HG03025 (cell line): ENCODE results near the gene RNGTT.
A peak's percentile ranks its signal among the peaks of the same experiment; 100 is the strongest.

Source experiments
- ATAC-seq: cut with Tn5 transposase; IDR thresholded peaks from one replicate; pipeline ENCODE4 v1.9.1; 2021; ENCODE audit warnings: mild to moderate bottlenecking, moderate library complexity; ENCODE audit not compliant: unreplicated experiment, low FRiP score

The RNGTT gene

DNA sequence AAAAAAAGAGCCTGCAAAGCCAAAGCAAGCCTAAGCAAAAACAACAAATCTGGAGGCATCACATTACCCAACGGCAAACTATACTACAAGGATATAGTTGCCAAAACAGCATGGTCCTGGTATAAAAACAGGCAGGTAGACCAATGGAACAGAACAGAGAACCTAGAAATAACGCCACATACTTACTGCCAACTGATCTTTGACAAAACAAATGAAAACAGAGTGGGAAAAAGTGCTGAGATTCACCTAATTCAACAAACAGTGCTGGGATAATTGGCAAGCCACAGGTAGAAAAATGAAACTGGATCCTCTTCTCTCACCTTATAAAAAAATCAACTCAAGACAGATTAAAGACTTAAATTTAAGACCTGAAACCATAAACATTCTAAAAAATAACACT lies 291.8 kb downstream of the RNGTT start:
- no peak for ATAC-seq

DNA sequence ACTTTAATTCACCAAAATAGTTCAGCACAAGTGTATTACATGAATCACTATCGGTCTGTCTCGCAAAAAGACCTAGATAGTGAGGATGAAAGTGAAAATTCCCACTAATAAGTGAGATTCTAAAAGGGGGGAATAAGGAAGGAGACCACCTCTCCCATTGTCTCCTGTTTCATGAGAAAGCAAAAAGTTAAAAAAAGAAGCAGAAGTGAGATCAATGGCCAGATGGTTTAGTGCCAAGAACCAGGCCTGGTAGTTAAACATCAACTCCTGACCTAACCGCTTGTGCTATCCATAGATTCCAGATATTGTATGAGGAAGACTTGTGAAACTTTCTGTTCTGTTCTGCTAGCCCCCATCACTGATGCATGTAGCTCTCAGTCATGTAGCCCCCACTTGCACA lies 293.0 kb downstream of the RNGTT start:
- no peak for ATAC-seq

DNA sequence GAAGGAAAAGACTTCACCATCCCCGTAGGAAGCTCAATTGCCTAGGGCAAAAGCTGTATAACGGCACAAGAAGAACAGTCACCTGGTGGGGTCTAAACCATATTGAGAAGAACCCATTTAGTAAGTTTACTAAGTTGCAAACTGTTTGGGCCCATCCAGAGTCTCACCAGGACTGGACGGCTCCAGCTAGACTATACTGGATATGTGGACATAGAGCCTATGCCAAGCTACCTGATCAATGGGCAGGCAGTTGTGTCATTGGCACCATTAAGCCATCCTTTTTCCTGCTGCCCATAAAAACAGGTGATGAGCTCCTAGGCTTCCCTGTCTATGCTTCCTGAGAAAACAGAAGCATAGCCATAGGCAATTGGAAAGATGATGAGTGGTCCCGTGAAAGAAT lies 293.9 kb downstream of the RNGTT start:
- ATAC-seq, result no peak

DNA sequence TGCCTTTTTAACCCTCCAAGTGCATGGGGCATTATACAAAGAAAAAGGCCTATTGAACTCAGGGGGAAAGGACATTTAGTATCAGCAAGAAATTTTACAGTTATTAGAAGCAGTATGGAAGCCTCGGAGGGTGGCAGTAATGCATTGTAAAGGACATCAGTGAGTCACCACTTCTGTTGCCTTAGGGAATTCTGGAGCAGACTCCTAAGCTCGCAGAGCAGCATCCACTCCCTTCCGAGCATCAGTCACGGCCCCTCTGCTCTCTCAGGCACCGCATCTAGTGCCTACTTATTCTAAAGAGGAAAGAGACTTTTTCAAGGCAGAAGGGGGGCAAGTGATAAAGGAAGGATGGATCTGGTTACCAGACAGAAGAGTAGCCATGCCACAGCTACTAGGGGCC lies 296.5 kb downstream of the RNGTT start:
- ATAC-seq, result no peak

DNA sequence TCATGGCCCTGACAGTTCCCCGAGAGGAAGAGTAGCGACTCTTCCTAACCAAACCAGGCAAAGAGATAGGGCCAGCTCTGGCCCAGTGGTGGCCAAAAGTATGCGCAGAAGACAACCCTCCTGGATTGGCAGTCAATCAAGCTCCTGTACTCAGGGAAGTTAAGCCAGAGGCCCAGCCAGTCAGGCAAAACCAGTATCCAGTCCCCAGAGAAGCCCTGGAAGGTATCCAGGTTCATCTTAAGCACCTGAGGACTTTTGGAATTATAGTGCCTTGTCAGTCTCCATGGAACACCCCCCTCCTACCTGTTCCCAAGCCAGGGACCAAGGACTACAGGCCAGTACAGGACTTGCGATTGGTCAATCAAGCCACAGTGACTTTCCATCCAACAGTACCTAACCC lies 298.3 kb downstream of the RNGTT start:
- no peak for ATAC-seq

DNA sequence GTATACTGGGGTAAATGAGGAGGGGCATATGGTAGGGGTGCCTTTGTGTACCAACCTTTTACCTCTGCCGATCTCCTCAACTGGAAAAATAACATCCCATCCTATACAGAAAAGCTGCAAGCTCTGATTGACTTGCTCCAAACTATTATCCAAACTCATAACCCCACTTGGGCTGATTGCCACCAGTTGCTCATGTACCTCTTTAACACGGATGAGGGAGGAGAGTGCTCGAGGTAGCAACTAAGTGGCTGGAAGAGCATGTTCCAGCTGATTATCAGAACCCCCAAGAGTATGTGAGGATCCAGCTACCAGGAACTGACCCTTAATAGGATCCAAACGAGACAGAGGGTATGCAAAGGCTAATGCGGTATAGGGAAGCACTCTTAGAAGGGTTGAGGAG lies 299.6 kb downstream of the RNGTT start:
- no peak for ATAC-seq

DNA sequence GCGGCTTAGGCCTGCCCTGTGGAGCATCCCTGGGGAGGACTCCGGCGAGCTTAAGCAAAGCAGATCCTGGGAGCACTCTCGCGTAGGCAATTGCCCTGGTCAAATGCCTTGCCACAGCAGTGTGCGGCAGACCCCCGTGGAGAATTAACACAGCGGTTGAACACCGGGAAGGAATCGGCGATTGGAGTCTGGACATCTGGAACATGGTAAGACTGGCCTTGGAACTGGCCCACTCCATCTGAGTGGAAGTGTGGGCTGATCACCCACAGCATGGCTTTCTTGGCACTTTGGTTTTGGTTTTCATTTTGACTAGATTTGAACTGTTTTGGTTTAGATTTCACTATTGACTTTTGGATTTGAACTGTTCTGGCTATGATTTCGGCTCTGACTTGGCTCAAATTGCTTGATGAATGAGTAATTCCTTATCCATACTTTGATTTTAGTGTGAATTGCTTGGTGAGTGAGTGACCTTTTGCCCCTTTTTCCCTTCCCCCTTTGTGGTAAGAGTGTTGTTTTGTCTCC lies 300.7 kb downstream of the RNGTT start:
- ATAC-seq, result no peak

DNA sequence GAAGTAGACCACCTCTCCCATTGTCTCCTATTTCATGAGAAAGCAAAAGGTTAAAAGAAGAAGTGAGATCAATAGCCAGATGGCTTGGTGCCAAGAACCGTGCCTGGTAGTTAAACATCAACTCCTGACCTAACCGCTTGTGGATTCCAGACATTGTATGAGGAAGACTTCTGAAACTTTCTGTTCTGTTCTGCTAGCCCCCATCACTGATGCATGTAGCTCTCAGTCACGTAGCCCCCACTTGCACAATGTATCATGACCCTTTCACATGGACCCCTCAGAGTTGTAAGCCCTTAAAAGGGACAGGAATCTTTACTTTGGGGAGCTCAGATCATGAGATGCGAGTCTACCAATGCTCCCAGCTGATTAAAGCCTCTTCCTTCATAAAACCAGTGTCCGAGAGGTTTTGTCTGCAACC lies 301.2 kb downstream of the RNGTT start:
- ATAC-seq, result no peak

DNA sequence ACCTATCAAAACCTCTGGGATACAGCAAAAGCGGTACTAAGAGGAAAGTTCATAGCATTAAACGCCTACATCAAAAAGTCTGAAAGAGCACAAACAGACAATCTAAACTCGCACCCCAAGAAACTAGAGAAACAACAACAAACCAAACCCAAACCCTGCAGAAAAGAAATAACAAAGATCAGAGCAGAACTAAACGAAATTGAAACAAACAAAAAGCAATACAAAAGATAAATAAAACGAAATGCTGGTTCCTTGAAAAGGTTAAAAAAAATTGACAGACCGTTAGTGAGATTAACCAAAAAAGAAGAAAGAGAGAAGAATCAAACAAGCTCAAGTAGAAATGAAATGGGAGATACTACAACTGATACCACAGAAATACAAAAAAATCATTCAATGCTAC lies 302.3 kb downstream of the RNGTT start:
- ATAC-seq, result no peak

DNA sequence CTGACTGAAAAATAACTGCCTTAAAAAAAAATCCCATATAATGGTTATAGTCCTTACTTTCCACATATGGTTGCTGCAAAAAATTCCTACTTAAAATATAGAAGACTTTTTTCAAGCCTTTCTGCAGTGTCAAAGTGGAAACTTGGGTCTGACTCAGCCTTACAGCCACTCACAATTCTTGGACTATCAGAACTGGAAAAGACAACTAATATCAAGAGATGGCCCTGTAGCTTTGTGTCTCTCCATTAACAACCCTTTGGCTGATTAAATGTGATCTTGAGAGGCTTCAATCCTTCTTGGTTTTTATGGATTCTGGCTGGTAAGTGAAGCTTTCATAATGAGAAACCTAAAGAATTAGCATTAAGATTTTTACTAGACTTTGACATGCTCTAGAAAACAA lies 307.8 kb downstream of the RNGTT start:
- no peak for ATAC-seq

DNA sequence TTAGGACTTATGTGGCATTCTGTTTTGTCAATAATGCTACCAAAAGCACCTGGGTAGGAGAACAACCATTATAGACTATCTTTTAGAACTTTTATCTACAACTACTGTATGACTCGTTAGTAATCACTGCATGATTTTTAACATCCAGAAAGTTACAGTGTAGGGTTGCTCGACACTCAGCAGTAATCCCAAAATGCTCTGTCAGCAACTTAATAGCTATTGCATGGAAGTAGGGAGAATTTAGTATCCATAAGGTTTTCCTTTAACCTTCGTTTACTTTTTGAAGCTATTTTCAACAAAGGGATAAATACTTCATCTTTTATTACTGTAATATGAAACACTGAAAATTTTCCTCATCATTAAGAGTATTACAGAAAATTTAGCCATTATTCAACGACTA lies 309.5 kb downstream of the RNGTT start:
- no peak for ATAC-seq

DNA sequence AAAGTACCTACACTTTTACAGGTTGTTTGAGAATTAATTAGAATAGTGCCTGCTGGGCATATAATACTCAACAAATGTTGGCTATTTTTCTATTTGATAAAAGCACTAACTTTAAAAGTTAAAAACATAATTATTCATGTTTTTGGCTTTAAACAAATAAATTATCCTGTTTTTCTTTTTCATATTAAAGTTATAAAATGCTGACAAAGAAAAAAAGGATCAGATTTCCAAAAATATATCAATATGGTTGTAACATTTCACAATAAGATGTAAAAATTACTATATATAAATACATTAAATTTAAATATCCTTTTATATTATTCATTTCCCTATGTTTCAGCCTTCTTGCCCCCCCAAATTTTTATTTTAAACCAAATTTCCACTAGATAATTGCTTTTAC lies 312.0 kb downstream of the RNGTT start:
- no peak for ATAC-seq

DNA sequence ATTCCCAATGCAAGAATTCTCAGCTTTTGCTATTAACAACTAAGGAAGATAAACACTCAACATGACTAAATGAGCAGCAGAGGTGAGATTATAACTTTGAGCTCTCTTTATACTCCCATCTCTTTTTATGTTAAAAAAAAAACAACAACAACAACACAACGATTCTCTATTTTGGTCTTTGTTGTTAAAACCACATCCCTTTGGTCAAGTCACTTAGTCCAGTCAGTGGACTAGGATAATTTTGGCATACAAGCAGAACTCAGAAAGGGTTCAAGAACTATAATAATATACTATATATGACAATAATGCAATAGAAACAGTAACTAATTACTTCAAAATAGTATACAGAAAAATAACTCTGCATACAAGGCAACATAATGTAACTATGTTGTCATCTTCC lies 312.4 kb downstream of the RNGTT start:
- ATAC-seq, result no peak

DNA sequence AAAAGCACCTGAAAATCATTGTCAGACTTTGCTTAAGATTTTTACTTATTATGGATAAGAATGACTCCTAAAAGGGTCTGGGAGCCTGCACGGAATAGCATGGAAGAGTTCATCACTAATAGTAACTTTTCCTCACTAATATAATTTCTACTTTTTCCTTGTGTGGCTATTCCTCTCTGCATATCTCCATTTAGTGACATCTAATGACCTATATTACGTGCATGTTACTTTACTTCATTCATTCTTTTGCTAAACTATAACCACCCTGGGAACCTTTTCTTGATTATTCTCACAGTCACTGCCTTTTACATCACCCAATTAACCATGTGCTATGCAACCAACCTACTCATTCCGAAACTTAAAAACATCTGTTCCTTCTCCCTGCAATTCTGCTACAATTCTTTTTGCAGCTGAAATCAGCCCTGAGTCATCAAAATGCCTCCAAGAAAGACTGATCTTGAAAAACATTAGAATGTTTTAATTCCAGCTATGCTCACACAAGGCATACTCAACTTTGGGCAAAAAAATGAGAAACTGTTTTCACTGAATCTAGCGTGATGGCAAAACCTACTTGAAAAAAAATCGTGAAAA lies 313.3 kb downstream of the RNGTT start:
- ATAC-seq, result peak; percentile 90

DNA sequence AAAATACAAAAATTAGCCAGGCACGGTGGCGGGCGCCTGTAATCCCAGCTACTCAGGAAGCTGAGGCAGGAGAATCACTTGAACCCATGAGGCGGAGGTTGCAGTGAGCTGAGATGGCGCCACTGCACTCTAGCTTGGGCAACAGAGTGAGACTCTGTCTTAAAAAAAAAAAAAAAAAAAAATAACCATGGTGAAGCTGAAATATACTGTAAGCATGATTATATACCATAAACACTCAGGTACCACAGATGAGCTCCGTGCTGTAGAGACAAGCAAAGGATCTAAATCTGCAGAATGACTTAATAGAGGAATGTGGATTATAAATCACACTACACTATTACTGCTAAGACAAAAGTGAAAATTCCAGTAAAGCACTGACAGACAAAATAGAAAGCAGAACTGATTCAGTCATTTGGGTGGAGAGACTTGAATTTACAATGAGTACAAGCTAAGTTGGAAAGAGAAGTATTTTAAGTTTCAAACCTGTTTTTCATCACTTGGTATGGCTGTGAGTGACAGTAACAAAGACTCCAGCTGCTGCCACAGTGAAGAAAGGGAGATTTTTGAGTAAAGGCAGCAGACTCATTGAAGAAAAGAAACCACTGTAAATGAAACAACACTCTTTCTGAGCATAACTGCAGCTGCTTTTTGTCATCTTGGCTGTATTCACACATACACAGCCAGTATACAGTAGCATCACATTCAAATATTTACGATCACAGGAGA lies 322.1 kb downstream of the RNGTT start:
- ATAC-seq, result peak; percentile 94

DNA sequence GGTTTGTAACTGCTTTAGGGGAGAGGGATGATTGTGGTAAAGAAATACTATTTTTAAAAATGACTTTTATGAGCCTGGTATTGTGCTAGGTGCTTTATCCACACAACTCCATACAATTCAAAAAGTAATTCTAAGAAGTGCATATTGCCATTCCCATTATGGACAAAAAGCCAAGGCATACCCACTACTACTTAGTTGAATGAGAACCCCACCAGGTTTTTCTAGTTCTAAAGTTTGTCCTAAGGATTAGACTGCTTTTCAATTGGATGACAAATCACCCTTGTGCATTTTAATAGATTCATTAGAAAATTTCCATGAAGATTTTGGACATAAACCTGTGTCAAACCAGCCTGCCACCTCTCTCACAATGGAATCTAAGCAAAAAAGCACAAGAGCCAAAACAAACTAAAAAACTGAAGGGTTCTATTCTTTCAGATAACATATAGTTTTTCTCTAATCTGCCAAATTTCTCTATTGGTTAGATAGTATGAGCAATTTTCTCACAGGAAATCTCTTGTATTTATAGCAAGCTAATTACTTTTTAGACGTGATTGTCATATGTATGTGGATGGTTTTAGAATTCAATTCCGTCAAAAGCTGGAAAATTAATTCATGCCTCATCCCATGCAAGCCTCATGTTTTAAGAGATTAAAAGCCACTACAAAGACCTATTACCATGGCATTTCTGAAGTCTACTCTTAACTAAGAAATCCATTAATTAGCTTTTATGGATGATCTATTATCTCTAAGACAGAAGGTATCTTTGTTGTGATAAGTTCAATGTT lies 325.5 kb downstream of the RNGTT start:
- no peak for ATAC-seq

DNA sequence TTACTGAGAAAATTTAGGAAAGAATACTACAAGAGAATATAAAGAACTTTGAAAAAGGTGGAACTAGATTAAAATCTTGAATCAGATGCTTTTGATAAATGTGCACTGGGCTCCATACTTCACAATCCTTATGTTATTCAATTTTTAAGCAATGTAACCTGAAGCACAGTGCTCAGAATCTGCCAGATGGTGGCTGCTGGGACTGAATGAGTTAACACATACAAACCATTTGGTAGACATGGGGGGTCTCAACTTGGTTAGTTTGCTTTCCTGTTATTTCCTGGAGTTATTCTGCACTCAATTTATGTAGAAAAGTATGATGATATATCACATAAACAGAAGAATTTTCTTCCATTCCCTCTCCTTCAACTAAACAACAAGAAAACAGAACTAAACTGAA lies 326.5 kb downstream of the RNGTT start:
- ATAC-seq, result no peak

DNA sequence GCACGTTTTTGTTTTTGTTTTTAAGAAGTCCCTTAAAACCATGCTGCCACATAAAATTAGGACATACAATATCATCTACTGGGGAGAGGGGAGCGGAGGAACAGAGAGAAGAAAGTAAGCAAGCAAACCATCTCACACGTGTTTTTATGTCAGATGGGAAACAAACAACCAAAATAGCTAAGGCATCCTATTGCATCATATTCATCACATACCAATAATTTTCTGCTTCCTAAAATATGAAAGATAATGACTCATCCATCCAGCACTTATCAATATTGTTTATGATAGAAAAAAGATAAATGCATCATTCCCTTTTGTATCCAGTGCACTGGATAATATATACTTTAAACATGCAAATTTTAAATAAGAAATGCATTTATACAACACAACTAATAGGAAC lies 329.6 kb downstream of the RNGTT start:
- no peak for ATAC-seq

DNA sequence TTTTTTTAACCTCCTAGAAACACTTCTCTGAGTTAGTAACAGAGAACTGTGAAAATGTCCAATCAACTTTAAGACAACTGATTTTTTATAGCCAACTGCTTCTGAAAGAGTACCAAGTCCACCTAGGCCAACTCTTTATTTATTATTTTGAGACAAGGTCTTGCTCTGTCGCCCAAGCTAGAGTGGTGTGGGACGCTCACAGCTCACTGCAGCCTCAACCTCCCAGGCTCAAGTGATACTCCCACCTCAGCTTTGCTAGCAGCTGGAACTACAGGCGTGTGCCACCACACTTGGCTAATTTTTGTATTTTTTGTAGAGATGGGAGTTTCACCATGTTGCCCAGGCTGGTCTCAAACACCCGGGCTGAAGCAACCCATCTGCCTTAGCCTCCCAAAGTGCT lies 331.6 kb downstream of the RNGTT start:
- no peak for ATAC-seq

DNA sequence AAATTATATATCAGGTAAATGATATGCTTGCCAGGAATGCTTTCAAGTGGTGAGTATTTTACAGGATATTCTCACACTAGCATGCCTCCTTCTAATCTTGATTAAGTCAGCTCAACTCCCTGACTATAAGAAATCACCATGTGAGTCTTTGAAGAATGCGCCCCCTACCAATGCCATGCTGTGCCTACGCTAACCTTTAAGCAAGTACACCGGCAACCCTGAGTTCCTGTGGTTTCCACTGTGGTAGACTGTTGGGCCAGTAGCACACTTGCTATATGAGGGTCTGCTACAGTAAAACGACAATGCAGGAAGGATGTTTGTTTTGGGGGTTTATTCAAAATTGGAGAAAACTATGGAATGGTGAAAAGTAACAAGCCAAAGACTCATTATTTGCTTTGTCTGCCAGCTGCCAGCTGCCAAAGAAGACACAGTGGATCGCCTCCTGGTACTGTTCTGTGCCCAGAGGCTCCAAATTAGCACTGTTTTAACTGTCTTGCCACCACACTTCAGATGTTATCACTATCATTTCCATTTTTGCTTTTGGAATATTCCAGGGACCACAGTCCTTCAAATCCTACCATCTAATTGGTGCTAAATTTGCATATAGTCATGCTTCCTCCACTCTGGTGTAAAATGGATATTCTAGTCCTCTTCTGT lies 333.5 kb downstream of the RNGTT start:
- ATAC-seq, result no peak

DNA sequence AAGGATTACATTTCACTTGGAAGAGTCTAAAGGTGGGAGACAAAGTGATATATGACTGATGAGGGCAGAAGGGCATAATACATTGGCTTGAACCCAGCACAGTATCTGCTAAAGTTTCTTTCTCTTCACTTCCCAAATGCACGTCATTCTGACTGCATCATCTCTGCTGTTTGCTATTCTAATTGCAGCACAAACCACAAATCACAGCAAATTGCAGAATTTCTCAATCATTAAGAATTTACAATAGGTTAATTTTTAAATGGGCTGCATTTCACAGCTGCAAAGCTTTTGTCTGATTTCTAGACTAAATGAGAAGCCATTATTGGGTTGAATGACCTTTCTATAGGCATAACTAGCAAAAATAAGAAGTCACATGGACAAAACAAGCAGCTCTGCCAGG lies 337.0 kb downstream of the RNGTT start:
- no peak for ATAC-seq
